HEK293 (cell line): ENCODE data around the gene TMEM42.
A peak's percentile ranks its signal among the peaks of the same experiment; 100 is the strongest.

Source experiments
- CTCF ChIA-PET: fragments of 350-600 bp; formaldehyde crosslinking; extraction: SDS; loops from one replicate; lab custom pipeline; 2021; ENCODE audit warnings: antibody characterized with exemption; lab: Yijun Ruan, JAX
- POLR2A ChIA-PET: fragments of 300-600 bp; formaldehyde crosslinking; extraction: SDS; loops from one replicate; lab custom pipeline; 2020; ENCODE audit warnings: antibody characterized with exemption, inconsistent platforms; lab: Yijun Ruan, JAX
- H3K27ac ChIP-seq: fragments of 200-500 bp; sonication (Bioruptor generic); 2 replicates; pipeline ENCODE4 v1.5.1; 2014; ENCODE audit warnings: low read depth, low read length, control low read depth, inconsistent platforms; ENCODE audit errors: extremely low read depth
- H3K36me3 ChIP-seq, 2 experiments: fragments of 200-500 bp in 1 of 2; sonication (Bioruptor generic) in 1 of 2; 1 replicate in 1 of 2; 2 replicates in 1 of 2; pipeline ENCODE4 v1.5.1; 2014 to 2017; ENCODE audit warnings: inconsistent platforms in 2 of 2, low read length in 2 of 2; ENCODE audit not compliant: control insufficient read depth in 2 of 2, insufficient read depth in 1 of 2
- H3K4me1 ChIP-seq: fragments of 200-500 bp; sonication (Bioruptor generic); 2 replicates; pipeline ENCODE4 v1.5.1; 2014; ENCODE audit warnings: mild to moderate bottlenecking, low read length, inconsistent platforms; ENCODE audit not compliant: control insufficient read depth, insufficient read depth
- H3K4me3 ChIP-seq: 2 replicates; pipeline ENCODE4 v1.5.1; 2011; ENCODE audit warnings: low read depth, mild to moderate bottlenecking, control low read depth, low read length, moderate library complexity
- H3K9me3 ChIP-seq: fragments of 200-500 bp; sonication (Bioruptor generic); 2 replicates; pipeline ENCODE4 v1.5.1; 2014; ENCODE audit warnings: low read depth, low read length, inconsistent platforms; ENCODE audit not compliant: control insufficient read depth, insufficient read depth
- GLIS2 ChIP-seq: fragments of 450-650 bp; formaldehyde crosslinking; IDR thresholded peaks from 2 replicates; pipeline ENCODE4 v1.5.1; 2016; ENCODE audit warnings: missing biosample characterization, missing genetic modification characterization
- KLF8 ChIP-seq: fragments of 450-650 bp; formaldehyde crosslinking; IDR thresholded peaks from 2 replicates; pipeline ENCODE4 v1.5.1; 2016; ENCODE audit warnings: missing biosample characterization, missing genetic modification characterization
- PRDM10 ChIP-seq: fragments of 450-650 bp; formaldehyde crosslinking; IDR thresholded peaks from 2 replicates; pipeline ENCODE4 v1.5.1; 2016; ENCODE audit warnings: missing biosample characterization, missing genetic modification characterization
- SP3 ChIP-seq: fragments of 450-650 bp; formaldehyde crosslinking; IDR thresholded peaks from 2 replicates; pipeline ENCODE4 v1.5.1; 2016; ENCODE audit warnings: missing biosample characterization, missing genetic modification characterization
- SP7 ChIP-seq: fragments of 450-650 bp; formaldehyde crosslinking; IDR thresholded peaks from 2 replicates; pipeline ENCODE4 v1.5.1; 2016; ENCODE audit warnings: missing biosample characterization, missing genetic modification characterization
- TSHZ1 ChIP-seq: fragments of 450-650 bp; formaldehyde crosslinking; IDR thresholded peaks from 2 replicates; pipeline ENCODE4 v1.5.1; 2016; ENCODE audit warnings: missing biosample characterization, missing genetic modification characterization, borderline replicate concordance
- ZBTB20 ChIP-seq: fragments of 450-650 bp; formaldehyde crosslinking; IDR thresholded peaks from 2 replicates; pipeline ENCODE4 v1.5.1; 2016; ENCODE audit warnings: missing biosample characterization, missing genetic modification characterization
- ZBTB48 ChIP-seq: fragments of 450-650 bp; formaldehyde crosslinking; IDR thresholded peaks from 2 replicates; pipeline ENCODE4 v1.5.1; 2016; ENCODE audit warnings: missing biosample characterization, missing genetic modification characterization
- ZEB2 ChIP-seq: fragments of 450-650 bp; formaldehyde crosslinking; IDR thresholded peaks from 2 replicates; pipeline ENCODE4 v1.5.1; 2016; ENCODE audit warnings: missing biosample characterization, missing genetic modification characterization
- ZFP41 ChIP-seq: fragments of 450-650 bp; formaldehyde crosslinking; IDR thresholded peaks from 2 replicates; pipeline ENCODE4 v1.5.1; 2016; ENCODE audit warnings: missing biosample characterization, missing genetic modification characterization, borderline replicate concordance
- ZNF121 ChIP-seq: fragments of 450-650 bp; formaldehyde crosslinking; IDR thresholded peaks from 2 replicates; pipeline ENCODE4 v1.5.1; 2016; ENCODE audit warnings: missing biosample characterization, missing genetic modification characterization
- ZNF221 ChIP-seq: fragments of 450-650 bp; formaldehyde crosslinking; IDR thresholded peaks from 2 replicates; pipeline ENCODE4 v1.5.1; 2017; ENCODE audit warnings: missing biosample characterization, missing genetic modification characterization, borderline replicate concordance
- ZNF23 ChIP-seq: fragments of 450-650 bp; formaldehyde crosslinking; IDR thresholded peaks from 2 replicates; pipeline ENCODE4 v1.5.1; 2016; ENCODE audit warnings: missing biosample characterization, missing genetic modification characterization, borderline replicate concordance
- ZNF24 ChIP-seq: fragments of 450-650 bp; formaldehyde crosslinking; IDR thresholded peaks from 2 replicates; pipeline ENCODE4 v1.5.1; 2016; ENCODE audit warnings: missing biosample characterization, missing genetic modification characterization
- ZNF292 ChIP-seq: fragments of 450-650 bp; formaldehyde crosslinking; IDR thresholded peaks from 2 replicates; pipeline ENCODE4 v1.5.1; 2016; ENCODE audit warnings: low read depth, missing biosample characterization, missing genetic modification characterization, borderline replicate concordance
- ZNF335 ChIP-seq: fragments of 450-650 bp; formaldehyde crosslinking; conservative IDR thresholded peaks from 2 replicates; pipeline ENCODE4 v1.5.1; 2016; ENCODE audit warnings: missing biosample characterization, missing genetic modification characterization
- ZNF354C ChIP-seq: fragments of 450-650 bp; formaldehyde crosslinking; IDR thresholded peaks from 2 replicates; pipeline ENCODE4 v1.5.1; 2016; ENCODE audit warnings: missing biosample characterization, missing genetic modification characterization, low read depth, borderline replicate concordance
- ZNF48 ChIP-seq: fragments of 450-650 bp; formaldehyde crosslinking; IDR thresholded peaks from 2 replicates; pipeline ENCODE4 v1.5.1; 2016; ENCODE audit warnings: missing biosample characterization, missing genetic modification characterization
- ZNF560 ChIP-seq: fragments of 450-650 bp; formaldehyde crosslinking; IDR thresholded peaks from 2 replicates; pipeline ENCODE4 v1.5.1; 2017; ENCODE audit warnings: missing biosample characterization, missing genetic modification characterization, borderline replicate concordance
- ZNF629 ChIP-seq: fragments of 450-650 bp; formaldehyde crosslinking; IDR thresholded peaks from 2 replicates; pipeline ENCODE4 v1.5.1; 2017; ENCODE audit warnings: missing biosample characterization, missing genetic modification characterization
- ZNF660 ChIP-seq: fragments of 450-650 bp; IDR thresholded peaks from 2 replicates; pipeline ENCODE4 v1.5.1; 2018; ENCODE audit warnings: missing biosample characterization, mild to moderate bottlenecking, missing genetic modification characterization
- TF ChIP-seq, protein P1 (sequence below): fragments of 450-650 bp; formaldehyde crosslinking; IDR thresholded peaks from 2 replicates; pipeline ENCODE4 v1.5.1; 2016; ENCODE audit warnings: missing biosample characterization, missing genetic modification characterization
- TF ChIP-seq, protein P2 (sequence below): fragments of 450-650 bp; formaldehyde crosslinking; IDR thresholded peaks from 2 replicates; pipeline ENCODE4 v1.5.1; 2016; ENCODE audit warnings: missing biosample characterization, missing genetic modification characterization

The TMEM42 gene

GRCh38 chr3:44883999-44884431, 22.3 kb downstream of the TMEM42 start (continued):
- TF ChIP-seq ZNF121 (tag by site-specific recombination), result no peak
- TF ChIP-seq ZNF660 (tag by site-specific recombination), result peak; percentile 60; the same call in 1 of the 2 replicates
- TF ChIP-seq, protein P1, sequence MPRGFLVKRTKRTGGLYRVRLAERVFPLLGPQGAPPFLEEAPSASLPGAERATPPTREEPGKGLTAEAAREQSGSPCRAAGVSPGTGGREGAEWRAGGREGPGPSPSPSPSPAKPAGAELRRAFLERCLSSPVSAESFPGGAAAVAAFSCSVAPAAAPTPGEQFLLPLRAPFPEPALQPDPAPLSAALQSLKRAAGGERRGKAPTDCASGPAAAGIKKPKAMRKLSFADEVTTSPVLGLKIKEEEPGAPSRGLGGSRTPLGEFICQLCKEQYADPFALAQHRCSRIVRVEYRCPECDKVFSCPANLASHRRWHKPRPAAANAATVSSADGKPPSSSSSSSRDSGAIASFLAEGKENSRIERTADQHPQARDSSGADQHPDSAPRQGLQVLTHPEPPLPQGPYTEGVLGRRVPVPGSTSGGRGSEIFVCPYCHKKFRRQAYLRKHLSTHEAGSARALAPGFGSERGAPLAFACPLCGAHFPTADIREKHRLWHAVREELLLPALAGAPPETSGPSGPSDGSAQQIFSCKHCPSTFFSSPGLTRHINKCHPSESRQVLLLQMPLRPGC (tag by site-specific recombination), result peak; percentile 45; the same call in 1 of the 2 replicates
- TF ChIP-seq, protein P2, sequence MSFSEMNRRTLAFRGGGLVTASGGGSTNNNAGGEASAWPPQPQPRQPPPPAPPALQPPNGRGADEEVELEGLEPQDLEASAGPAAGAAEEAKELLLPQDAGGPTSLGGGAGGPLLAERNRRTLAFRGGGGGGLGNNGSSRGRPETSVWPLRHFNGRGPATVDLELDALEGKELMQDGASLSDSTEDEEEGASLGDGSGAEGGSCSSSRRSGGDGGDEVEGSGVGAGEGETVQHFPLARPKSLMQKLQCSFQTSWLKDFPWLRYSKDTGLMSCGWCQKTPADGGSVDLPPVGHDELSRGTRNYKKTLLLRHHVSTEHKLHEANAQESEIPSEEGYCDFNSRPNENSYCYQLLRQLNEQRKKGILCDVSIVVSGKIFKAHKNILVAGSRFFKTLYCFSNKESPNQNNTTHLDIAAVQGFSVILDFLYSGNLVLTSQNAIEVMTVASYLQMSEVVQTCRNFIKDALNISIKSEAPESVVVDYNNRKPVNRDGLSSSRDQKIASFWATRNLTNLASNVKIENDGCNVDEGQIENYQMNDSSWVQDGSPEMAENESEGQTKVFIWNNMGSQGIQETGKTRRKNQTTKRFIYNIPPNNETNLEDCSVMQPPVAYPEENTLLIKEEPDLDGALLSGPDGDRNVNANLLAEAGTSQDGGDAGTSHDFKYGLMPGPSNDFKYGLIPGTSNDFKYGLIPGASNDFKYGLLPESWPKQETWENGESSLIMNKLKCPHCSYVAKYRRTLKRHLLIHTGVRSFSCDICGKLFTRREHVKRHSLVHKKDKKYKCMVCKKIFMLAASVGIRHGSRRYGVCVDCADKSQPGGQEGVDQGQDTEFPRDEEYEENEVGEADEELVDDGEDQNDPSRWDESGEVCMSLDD (tag by site-specific recombination), result no peak
- peak; percentile 57; the same call in 1 of the 2 replicates for TF ChIP-seq KLF8
- no peak for TF ChIP-seq ZNF354C
- TF ChIP-seq SP3, result no peak
- 0 out of 2 replicates have a peak, but pooled peaks have one; percentile 50 for TF ChIP-seq ZNF24 (tag by site-specific recombination)
- no peak for TF ChIP-seq ZNF221
- peak; percentile 65; the same call in 1 of the 2 replicates for TF ChIP-seq ZEB2
- TF ChIP-seq TSHZ1 (tag by site-specific recombination), result peak; percentile 56; the same call in 1 of the 2 replicates

GRCh38 chr3:44885618-44886017, 23.9 kb downstream of the TMEM42 start:
- POLR2A ChIA-PET, result no interaction called here
- no peaks in the 10 kb centered on the region for H3K36me3 ChIP-seq
- H3K9me3 ChIP-seq, result no peaks in the 10 kb centered on the region
- no peak overlapping the region for H3K4me3 ChIP-seq
- CTCF ChIA-PET, result interaction anchor here (1.5 kb wide), 1 partner anchor 92 kb away, joined by 4 read pairs; no protein-coding TSS in a partner anchor
- no peak overlapping the region for H3K27ac ChIP-seq
- H3K4me1 ChIP-seq, result no peaks in the 10 kb centered on the region
- TF ChIP-seq ZNF48 (tag by site-specific recombination) (no peak), ZNF560 (tag by site-specific recombination) (no peak), ZNF121 (tag by site-specific recombination) (no peak), PRDM10 (peak; percentile 49), SP7 (tag by site-specific recombination) (0 out of 2 replicates have a peak, but pooled peaks have one; percentile 38), ZBTB48 (tag by site-specific recombination) (no peak), ZBTB20 (tag by site-specific recombination) (no peak), GLIS2 (peak; percentile 45), ZNF292 (tag by site-specific recombination) (no peak), ZNF23 (no peak), ZNF335 (tag by site-specific recombination) (peak; percentile 23; the same call in 1 of the 2 replicates), ZNF629 (tag by site-specific recombination) (peak; percentile 79), ZFP41 (tag by site-specific recombination) (no peak), ZEB2 (peak; percentile 41; the same call in 1 of the 2 replicates)
- TF ChIP-seq, protein P1 (tag by site-specific recombination), result peak; percentile 50; the same call in 1 of the 2 replicates
